GM23248 (cell line): Measurements from ENCODE around the gene TPK1. TPM values are rescaled to one million over a fixed set of nuclear protein-coding genes. Genes with fewer than 3 reads are reported as not detected.

ENCODE experiments used
- DNase-seq: peaks from one replicate; pipeline ENCODE4 v3.0.0-alpha.2; 2015
- H2AFZ ChIP-seq: fragments of 200-600 bp; sonication (generic); 2 replicates; pipeline ENCODE4 v1.6.1; 2016; ENCODE audit warnings: antibody characterized with exemption
- H3F3A ChIP-seq: fragments of 200-600 bp; sonication (generic); 2 replicates; pipeline ENCODE4 v1.6.1; 2016; ENCODE audit warnings: mild to moderate bottlenecking, antibody characterized with exemption, mixed run types; ENCODE audit not compliant: insufficient read depth
- H3K27ac ChIP-seq: fragments of 200-600 bp; sonication (generic); 2 replicates; pipeline ENCODE4 v1.5.1; 2016; ENCODE audit warnings: mild to moderate bottlenecking
- H3K27me3 ChIP-seq: fragments of 200-600 bp; sonication (generic); replicated peaks from 2 replicates; pipeline ENCODE4 v1.6.1; 2016; ENCODE audit warnings: mild to moderate bottlenecking; ENCODE audit not compliant: insufficient read depth
- H3K36me3 ChIP-seq: fragments of 200-600 bp; sonication (generic); 2 replicates; pipeline ENCODE4 v1.6.1; 2016; ENCODE audit warnings: low read depth, mild to moderate bottlenecking
- H3K4me1 ChIP-seq: fragments of 200-600 bp; sonication (generic); 2 replicates; pipeline ENCODE4 v1.6.1; 2016; ENCODE audit warnings: mild to moderate bottlenecking; ENCODE audit not compliant: insufficient read depth
- H3K4me2 ChIP-seq: fragments of 200-600 bp; sonication (generic); one replicate; pipeline ENCODE4 v1.6.1; 2016; ENCODE audit warnings: mild to moderate bottlenecking; ENCODE audit not compliant: unreplicated experiment
- H3K4me3 ChIP-seq: fragments of 200-600 bp; sonication (generic); 2 replicates; pipeline ENCODE4 v1.5.1; 2016; ENCODE audit warnings: mild to moderate bottlenecking
- H3K79me2 ChIP-seq: fragments of 200-600 bp; sonication (generic); 2 replicates; pipeline ENCODE4 v1.6.1; 2016; ENCODE audit warnings: mild to moderate bottlenecking; ENCODE audit not compliant: insufficient read depth
- H3K9ac ChIP-seq: fragments of 200-600 bp; sonication (generic); 2 replicates; pipeline ENCODE4 v1.6.1; 2016; ENCODE audit warnings: mild to moderate bottlenecking
- H3K9me2 ChIP-seq: fragments of 200-600 bp; sonication (generic); 2 replicates; pipeline ENCODE4 v1.6.1; 2016; ENCODE audit warnings: mixed run types, mild to moderate bottlenecking, moderate library complexity; ENCODE audit not compliant: insufficient read depth
- H3K9me3 ChIP-seq: fragments of 200-600 bp; sonication (generic); one replicate; pipeline ENCODE4 v1.6.1; 2017; ENCODE audit warnings: low read depth
- H4K20me1 ChIP-seq: fragments of 200-600 bp; sonication (generic); 2 replicates; pipeline ENCODE4 v1.6.0; 2016; ENCODE audit not compliant: insufficient read depth
- EZH2 ChIP-seq: fragments of 200-600 bp; sonication (generic); IDR thresholded peaks from 2 replicates; pipeline ENCODE4 v1.6.1; 2018; ENCODE audit warnings: antibody characterized with exemption, mild to moderate bottlenecking; ENCODE audit not compliant: insufficient read depth, poor library complexity, severe bottlenecking
- EZH2phosphoT487 ChIP-seq: fragments of 200-600 bp; sonication (generic); IDR thresholded peaks from 2 replicates; pipeline ENCODE4 v1.6.1; 2018; ENCODE audit warnings: antibody characterized with exemption, moderate library complexity, mild to moderate bottlenecking, low read depth; ENCODE audit not compliant: insufficient read depth
- WGBS, 2 experiments: methylation state at CpG; one replicate each; pipeline ENCODE4 v1.1.6; 2015 to 2017; ENCODE audit warnings: low lambda C conversion rate in 2 of 2, low coverage in 1 of 2; ENCODE audit errors: missing lambda C conversion rate in 2 of 2; 5-methylcytosine and 5-hydroxymethylcytosine counted together
- in situ Hi-C: fragments of 300-500 bp; cut with MboI; formaldehyde crosslinking; loops from 2 replicates; pipeline ENCODE4 v1.15.0; 2020
- polyA plus RNA-seq: library from polyadenylated mRNA; unstranded; fragments of >200 nt; fragmentation: Nextera tagmentation; extraction: Ambion mirVana; gene quantifications from 2 replicates; pipeline ENCODE4 v1.2.1, GENCODE V29; 2016
- total RNA-seq: library from RNA; depleted of rRNA; stranded (reverse); fragments of >200 nt; shearing (Covaris generic); gene quantifications from 2 replicates; pipeline ENCODE4 v1.2.3, GENCODE V29; 2014

Gene TPK1
- total and polyA plus RNA-seq, 2 experiments from 2014 or later: 2.9 to 3.7 TPM

DNA sequence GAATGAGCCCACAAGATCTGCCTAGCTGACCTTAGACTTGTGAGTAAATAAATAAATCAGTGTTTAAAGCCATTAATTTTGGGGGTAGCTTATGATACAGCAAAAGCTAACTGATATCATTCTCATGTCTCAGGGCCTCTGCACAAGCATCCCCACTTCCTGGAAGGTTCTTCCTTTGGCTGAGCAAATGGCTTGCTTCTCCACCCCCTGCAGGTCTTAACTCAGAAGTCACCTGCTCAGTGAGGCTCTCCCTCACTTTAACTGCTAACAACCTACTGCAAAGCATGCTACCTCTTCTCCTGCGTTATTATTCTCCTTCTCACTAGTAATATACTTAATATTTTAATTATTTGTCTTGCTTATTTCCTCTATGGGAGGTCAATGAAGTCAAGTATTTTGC is 167.3 kb downstream of the TPK1 start:
- Histone ChIP-seq H3K9me3 (no peaks in the 10 kb centered on the region), H3K27ac (no peak overlapping the region), H3F3A (no peaks in the 10 kb centered on the region), H3K4me1 (no peaks in the 10 kb centered on the region), H3K36me3 (no peaks in the 10 kb centered on the region), H3K4me3 (no peak overlapping the region), H3K9me2 (no peaks in the 10 kb centered on the region), H3K9ac (no peak overlapping the region), H2AFZ (no peak overlapping the region), H3K4me2 (no peak overlapping the region), H4K20me1 (no peaks in the 10 kb centered on the region), H3K27me3 (no peaks in the 10 kb centered on the region), H3K79me2 (no peaks in the 10 kb centered on the region)
- TF ChIP-seq EZH2: no peak
- no peak for TF ChIP-seq EZH2phosphoT487
- in situ Hi-C loops: no loop called here
- no peak for DNase-seq
- 33 to 39% methylated on average over 1 of the region's 1 CpG for WGBS, 2 experiments

DNA sequence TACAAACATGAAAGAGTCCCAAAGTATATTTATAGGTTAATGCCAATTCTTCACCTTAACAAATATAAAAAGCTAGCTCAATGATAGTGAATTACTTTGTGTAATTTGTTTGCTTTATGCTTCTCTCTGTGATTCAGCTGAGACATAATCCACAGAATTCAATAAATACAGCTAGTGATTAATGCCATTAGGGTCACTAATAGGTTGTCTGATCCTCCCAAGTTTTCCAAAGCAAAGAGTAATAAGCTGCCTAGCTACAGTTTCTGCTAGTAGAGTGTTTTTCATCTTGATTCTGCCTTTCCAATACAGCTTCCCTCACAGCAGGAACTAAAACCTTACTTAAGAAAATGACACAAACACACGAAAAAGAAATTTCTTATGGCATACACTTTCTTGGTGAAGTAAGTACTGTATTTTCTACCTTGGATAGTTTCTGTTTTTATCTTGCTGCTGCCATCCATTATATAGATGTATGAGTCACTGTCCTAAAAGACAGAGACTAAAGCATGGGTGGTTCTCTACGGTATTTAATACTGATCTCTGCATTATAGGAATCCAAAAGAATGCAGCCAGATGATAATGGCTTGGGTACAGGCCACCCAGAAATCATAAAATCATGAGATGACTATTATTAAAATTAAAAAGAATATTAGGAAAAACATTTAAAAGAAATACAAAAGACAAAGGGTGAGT is 170.0 kb downstream of the TPK1 start:
- H3K9me3 ChIP-seq: no peaks in the 10 kb centered on the region
- WGBS, 2 experiments: 31 to 33% methylated on average over 2 of the region's 2 CpGs
- DNase-seq: no peak
- no peak overlapping the region for H3K4me3 ChIP-seq
- no peak overlapping the region for H3K4me2 ChIP-seq
- TF ChIP-seq EZH2phosphoT487: no peak
- TF ChIP-seq EZH2: no peak
- no peaks in the 10 kb centered on the region for H3K36me3 ChIP-seq
- no peaks in the 10 kb centered on the region for H3K79me2 ChIP-seq
- H3K27me3 ChIP-seq: no peaks in the 10 kb centered on the region
- no peak overlapping the region for H3K27ac ChIP-seq
- no peaks in the 10 kb centered on the region for H3K9me2 ChIP-seq
- no peaks in the 10 kb centered on the region for H4K20me1 ChIP-seq
- H3F3A ChIP-seq: no peaks in the 10 kb centered on the region
- H2AFZ ChIP-seq: no peak overlapping the region
- H3K4me1 ChIP-seq: no peaks in the 10 kb centered on the region
- H3K9ac ChIP-seq: no peak overlapping the region
- in situ Hi-C loops: no loop called here

DNA sequence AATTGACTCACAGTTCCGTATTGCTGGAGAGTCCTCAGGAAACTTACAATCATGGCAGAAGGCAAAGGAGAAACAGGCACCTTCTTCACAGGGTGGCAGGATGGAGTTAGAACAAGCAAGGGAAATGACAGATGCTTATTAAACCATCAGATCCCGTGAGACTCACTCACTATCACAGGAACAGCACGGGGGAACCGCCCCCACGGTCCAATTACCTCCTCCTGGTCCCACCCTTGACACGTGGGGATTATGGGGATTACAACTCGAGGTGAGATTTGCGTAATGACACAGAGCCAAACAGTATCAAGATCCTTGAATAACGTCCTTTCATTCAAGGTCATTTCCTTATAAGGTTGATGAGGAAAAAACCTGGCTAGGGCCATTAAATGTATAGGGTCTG is 176.6 kb downstream of the TPK1 start:
- Histone ChIP-seq H3K4me2 (no peak overlapping the region), H2AFZ (no peak overlapping the region), H3K36me3 (no peaks in the 10 kb centered on the region), H3K9ac (no peak overlapping the region), H3K4me1 (no peaks in the 10 kb centered on the region), H3K4me3 (no peak overlapping the region), H3K9me3 (no peaks in the 10 kb centered on the region), H3K27me3 (no peaks in the 10 kb centered on the region), H3K9me2 (no peaks in the 10 kb centered on the region), H4K20me1 (no peaks in the 10 kb centered on the region), H3K79me2 (no peaks in the 10 kb centered on the region), H3K27ac (no peak overlapping the region), H3F3A (no peaks in the 10 kb centered on the region)
- no peak for DNase-seq
- TF ChIP-seq EZH2phosphoT487 (no peak), EZH2 (no peak)
- 52 to 59% methylated on average over 9 of the region's 9 CpGs for WGBS, 2 experiments
- in situ Hi-C loops: no loop called here

DNA sequence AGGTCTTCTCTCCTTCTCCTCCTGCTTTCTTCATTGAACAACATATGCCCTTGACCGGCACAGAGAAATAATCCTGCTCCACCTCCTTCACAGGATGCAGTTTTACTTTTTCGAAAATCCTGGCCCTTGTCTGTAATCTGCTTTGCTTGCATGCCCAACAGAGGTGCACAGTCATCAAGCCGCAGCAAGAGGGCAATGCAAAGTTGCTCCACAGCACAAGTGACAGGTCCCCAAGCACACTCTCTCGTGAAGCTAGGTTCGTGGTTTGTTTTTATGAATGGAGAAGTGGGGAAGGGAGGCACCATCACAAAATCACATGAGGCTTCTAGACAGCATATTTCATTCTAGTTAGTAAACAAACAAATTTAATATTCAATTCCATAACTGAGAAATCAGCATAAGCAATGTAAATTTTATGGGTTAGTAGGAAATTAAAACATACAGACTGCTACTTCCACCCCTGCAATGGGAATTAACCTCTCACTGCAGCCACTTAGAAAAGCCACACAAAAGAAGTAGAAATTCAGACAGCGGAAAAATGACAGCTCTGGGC is 178.8 kb downstream of the TPK1 start:
- Histone ChIP-seq H3F3A (no peaks in the 10 kb centered on the region), H3K27me3 (no peaks in the 10 kb centered on the region), H3K79me2 (no peaks in the 10 kb centered on the region), H3K4me2 (no peak overlapping the region), H3K9ac (no peak overlapping the region), H3K27ac (no peak overlapping the region), H4K20me1 (no peaks in the 10 kb centered on the region), H3K36me3 (no peaks in the 10 kb centered on the region), H3K9me2 (no peaks in the 10 kb centered on the region), H2AFZ (no peak overlapping the region), H3K4me1 (no peaks in the 10 kb centered on the region), H3K9me3 (no peaks in the 10 kb centered on the region), H3K4me3 (no peak overlapping the region)
- no peak for DNase-seq
- TF ChIP-seq EZH2phosphoT487: no peak
- TF ChIP-seq EZH2: no peak
- in situ Hi-C loops: no loop called here
- 48 to 55% methylated on average over 6 of the region's 6 CpGs for WGBS, 2 experiments
